HEK293 (cell line): Measurements from ENCODE around the gene C1RL.

ENCODE experiments used
- HIC1 ChIP-seq: fragments of 450-650 bp; formaldehyde crosslinking; IDR thresholded peaks from 2 replicates; pipeline ENCODE4 v1.5.1; 2016; ENCODE audit warnings: missing biosample characterization, missing genetic modification characterization
- SP2 ChIP-seq: fragments of 450-650 bp; formaldehyde crosslinking; IDR thresholded peaks from 2 replicates; pipeline ENCODE4 v1.5.1; 2016; ENCODE audit warnings: missing biosample characterization, missing genetic modification characterization
- TSHZ1 ChIP-seq: fragments of 450-650 bp; formaldehyde crosslinking; IDR thresholded peaks from 2 replicates; pipeline ENCODE4 v1.5.1; 2016; ENCODE audit warnings: missing biosample characterization, missing genetic modification characterization, borderline replicate concordance
- ZBTB7A ChIP-seq: fragments of 450-650 bp; formaldehyde crosslinking; IDR thresholded peaks from 2 replicates; pipeline ENCODE4 v1.5.1; 2016; ENCODE audit warnings: low read depth, missing biosample characterization, missing genetic modification characterization
- ZNF132 ChIP-seq: fragments of 450-650 bp; formaldehyde crosslinking; IDR thresholded peaks from 2 replicates; pipeline ENCODE4 v1.5.1; 2017; ENCODE audit warnings: missing biosample characterization, missing genetic modification characterization, borderline replicate concordance
- ZNF19 ChIP-seq: fragments of 450-650 bp; formaldehyde crosslinking; IDR thresholded peaks from 2 replicates; pipeline ENCODE4; 2016; ENCODE audit warnings: missing biosample characterization, missing genetic modification characterization, low read depth
- ZNF324 ChIP-seq: fragments of 450-650 bp; formaldehyde crosslinking; IDR thresholded peaks from 2 replicates; pipeline ENCODE4 v1.5.1; 2016; ENCODE audit warnings: missing biosample characterization, missing genetic modification characterization
- ZNF404 ChIP-seq: fragments of 450-650 bp; formaldehyde crosslinking; IDR thresholded peaks from 2 replicates; pipeline ENCODE4 v1.5.1; 2017; ENCODE audit warnings: missing biosample characterization, missing genetic modification characterization
- ZNF670 ChIP-seq: fragments of 450-650 bp; formaldehyde crosslinking; IDR thresholded peaks from 2 replicates; pipeline ENCODE4 v1.5.1; 2016; ENCODE audit warnings: missing biosample characterization, missing genetic modification characterization, low read depth
- TF ChIP-seq, protein P1 (sequence below): fragments of 450-650 bp; formaldehyde crosslinking; IDR thresholded peaks from 2 replicates; pipeline ENCODE4 v1.5.1; 2016; ENCODE audit warnings: missing biosample characterization, missing genetic modification characterization
- TF ChIP-seq, protein P2 (sequence below): fragments of 450-650 bp; formaldehyde crosslinking; IDR thresholded peaks from 2 replicates; pipeline ENCODE4; 2016; ENCODE audit warnings: missing biosample characterization, missing genetic modification characterization
- TF ChIP-seq, protein P3 (sequence below): fragments of 450-650 bp; formaldehyde crosslinking; IDR thresholded peaks from 2 replicates; pipeline ENCODE4 v1.5.1; 2016; ENCODE audit warnings: missing biosample characterization, missing genetic modification characterization

DNA sequence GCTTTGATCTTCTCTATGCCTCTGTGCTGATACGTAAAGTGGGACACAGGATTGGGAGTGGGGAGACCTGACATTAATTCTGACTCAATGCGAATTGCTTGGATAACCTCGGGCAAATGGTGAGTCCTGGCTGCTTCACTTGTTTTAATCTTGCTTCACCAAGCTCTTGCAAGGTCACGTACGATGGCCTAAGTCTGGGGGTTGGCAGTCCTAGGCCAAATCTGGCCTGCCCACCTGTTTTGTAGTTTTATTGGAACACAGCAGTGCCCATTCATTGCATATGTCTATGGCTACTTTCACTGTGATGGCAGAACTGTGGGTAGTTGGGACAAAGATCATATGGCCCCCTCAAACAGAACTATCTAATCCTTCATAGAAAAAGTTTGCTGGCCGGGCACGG lies 34.5 kb upstream of the C1RL start:
- TF ChIP-seq, protein P1, sequence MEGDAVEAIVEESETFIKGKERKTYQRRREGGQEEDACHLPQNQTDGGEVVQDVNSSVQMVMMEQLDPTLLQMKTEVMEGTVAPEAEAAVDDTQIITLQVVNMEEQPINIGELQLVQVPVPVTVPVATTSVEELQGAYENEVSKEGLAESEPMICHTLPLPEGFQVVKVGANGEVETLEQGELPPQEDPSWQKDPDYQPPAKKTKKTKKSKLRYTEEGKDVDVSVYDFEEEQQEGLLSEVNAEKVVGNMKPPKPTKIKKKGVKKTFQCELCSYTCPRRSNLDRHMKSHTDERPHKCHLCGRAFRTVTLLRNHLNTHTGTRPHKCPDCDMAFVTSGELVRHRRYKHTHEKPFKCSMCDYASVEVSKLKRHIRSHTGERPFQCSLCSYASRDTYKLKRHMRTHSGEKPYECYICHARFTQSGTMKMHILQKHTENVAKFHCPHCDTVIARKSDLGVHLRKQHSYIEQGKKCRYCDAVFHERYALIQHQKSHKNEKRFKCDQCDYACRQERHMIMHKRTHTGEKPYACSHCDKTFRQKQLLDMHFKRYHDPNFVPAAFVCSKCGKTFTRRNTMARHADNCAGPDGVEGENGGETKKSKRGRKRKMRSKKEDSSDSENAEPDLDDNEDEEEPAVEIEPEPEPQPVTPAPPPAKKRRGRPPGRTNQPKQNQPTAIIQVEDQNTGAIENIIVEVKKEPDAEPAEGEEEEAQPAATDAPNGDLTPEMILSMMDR (tag by site-specific recombination): no peak
- no peak for TF ChIP-seq ZNF19 (tag by site-specific recombination)
- no peak for TF ChIP-seq HIC1 (tag by site-specific recombination)
- no peak for TF ChIP-seq SP2 (tag by site-specific recombination)
- TF ChIP-seq ZBTB7A (tag by site-specific recombination): no peak
- TF ChIP-seq ZNF132 (tag by site-specific recombination): no peak
- TF ChIP-seq, protein P2, sequence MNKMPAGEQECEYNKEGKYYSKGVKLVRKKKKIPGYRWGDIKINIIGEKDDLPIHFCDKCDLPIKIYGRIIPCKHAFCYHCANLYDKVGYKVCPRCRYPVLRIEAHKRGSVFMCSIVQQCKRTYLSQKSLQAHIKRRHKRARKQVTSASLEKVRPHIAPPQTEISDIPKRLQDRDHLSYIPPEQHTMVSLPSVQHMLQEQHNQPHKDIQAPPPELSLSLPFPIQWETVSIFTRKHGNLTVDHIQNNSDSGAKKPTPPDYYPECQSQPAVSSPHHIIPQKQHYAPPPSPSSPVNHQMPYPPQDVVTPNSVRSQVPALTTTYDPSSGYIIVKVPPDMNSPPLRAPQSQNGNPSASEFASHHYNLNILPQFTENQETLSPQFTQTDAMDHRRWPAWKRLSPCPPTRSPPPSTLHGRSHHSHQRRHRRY: no peak
- TF ChIP-seq TSHZ1 (tag by site-specific recombination): no peak
- no peak for TF ChIP-seq ZNF670
- TF ChIP-seq, protein P3, sequence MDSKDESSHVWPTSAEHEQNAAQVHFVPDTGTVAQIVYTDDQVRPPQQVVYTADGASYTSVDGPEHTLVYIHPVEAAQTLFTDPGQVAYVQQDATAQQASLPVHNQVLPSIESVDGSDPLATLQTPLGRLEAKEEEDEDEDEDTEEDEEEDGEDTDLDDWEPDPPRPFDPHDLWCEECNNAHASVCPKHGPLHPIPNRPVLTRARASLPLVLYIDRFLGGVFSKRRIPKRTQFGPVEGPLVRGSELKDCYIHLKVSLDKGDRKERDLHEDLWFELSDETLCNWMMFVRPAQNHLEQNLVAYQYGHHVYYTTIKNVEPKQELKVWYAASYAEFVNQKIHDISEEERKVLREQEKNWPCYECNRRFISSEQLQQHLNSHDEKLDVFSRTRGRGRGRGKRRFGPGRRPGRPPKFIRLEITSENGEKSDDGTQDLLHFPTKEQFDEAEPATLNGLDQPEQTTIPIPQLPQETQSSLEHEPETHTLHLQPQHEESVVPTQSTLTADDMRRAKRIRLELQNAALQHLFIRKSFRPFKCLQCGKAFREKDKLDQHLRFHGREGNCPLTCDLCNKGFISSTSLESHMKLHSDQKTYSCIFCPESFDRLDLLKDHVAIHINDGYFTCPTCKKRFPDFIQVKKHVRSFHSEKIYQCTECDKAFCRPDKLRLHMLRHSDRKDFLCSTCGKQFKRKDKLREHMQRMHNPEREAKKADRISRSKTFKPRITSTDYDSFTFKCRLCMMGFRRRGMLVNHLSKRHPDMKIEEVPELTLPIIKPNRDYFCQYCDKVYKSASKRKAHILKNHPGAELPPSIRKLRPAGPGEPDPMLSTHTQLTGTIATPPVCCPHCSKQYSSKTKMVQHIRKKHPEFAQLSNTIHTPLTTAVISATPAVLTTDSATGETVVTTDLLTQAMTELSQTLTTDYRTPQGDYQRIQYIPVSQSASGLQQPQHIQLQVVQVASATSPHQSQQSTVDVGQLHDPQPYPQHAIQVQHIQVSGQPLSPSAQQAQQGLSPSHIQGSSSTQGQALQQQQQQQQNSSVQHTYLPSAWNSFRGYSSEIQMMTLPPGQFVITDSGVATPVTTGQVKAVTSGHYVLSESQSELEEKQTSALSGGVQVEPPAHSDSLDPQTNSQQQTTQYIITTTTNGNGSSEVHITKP (tag by site-specific recombination): no peak
- TF ChIP-seq ZNF324: no peak
- TF ChIP-seq ZNF404 (tag by site-specific recombination): no peak
